Measurements from ENCODE around the gene DMD.
"Not testable (repeated sequence)": the region's sequence is repeated elsewhere in the genome, so short reads cannot be mapped to it uniquely, and the experiment has no call there.

The DMD gene

DNA sequence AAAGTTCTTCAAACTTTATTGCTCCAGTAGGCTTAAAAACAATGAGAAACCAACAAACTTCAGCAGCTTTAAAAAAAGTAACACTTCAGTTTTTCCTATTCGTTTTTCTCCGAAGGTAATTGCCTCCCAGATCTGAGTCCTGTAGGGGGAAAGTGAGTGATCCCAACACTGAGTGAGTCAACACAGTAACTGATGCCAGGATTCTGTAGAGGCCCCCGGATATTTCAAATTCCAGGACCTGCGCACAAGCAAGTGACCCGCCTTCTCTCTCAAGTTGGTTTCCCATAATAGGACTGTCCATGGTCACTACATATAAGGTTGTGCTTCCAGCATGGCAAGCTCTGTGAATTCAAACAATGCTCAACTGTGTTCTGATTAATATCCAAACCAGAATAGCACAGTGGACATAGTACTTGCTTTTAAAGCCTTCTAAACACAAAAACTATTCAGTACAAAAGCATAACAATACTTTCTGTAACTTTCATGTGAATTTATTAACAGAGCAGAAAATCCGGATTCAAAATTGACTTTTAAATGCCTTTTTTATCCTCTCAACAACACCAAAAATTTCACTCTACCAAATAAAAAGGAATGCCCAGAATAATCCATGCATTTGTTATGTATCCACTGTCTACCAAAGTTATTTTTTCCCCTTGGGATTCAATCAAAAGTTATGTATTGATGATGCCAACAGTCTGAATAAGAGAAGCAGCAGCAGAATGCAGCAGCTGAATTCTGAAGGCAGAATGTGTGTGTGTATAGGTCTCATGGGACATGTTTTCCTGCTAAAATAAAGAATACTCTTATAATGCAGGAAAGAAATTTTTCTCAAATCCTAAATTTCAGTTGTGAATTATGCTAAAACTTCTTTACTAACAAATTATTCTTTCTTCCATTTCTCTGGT is at the start of gene DMD:
Gene DMD (minus strand): TSS at position 194 of the 905 bp plus-strand sequence. CDS start 237 bp downstream, outside the sequence.
- DNase-seq: no peak

DNA sequence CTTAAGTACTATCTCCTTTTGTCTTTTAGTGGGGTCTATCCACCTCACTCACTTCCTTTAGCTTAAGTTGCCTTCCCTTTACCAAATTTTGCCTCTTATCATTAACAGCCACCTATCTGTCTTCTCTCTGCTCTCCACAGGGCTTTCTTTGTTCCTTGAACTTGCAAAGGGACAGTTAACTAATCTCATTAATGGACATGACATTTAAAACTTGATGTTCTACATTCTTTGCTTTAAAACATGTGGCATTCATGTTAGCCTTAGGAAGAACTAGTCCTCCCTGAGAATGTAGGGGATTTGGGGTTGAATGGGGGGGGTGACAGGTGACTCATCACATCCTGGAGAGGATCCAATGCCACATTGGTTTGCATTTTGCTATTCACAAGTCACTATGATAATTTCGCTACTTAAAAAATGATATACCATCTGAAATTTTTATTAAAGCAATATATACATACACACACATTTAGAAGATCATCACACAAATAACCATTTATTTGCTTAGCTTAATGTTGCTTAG is 41.0 kb upstream of the DMD start:
- no peak for DNase-seq

DNA sequence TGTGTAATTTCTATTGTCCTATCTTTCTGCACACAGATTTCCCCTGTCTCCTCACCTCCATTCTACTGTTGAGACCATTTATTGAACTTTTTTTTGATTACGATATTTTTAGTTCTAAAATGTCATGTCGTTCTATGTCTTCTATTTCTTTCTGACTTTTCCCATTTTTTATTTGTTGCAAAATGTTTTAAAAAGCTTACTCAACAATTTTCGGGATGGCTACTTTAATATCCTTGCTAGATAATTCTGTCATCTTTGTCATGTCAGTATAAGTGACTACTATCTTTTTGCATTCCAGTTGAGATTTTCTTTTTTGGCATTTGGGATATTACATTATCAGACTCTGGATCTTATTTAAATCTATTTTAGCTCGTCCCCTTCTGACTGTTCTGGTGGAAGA is 7.5 kb upstream of the DMD start:
- DNase-seq: no peak

DNA sequence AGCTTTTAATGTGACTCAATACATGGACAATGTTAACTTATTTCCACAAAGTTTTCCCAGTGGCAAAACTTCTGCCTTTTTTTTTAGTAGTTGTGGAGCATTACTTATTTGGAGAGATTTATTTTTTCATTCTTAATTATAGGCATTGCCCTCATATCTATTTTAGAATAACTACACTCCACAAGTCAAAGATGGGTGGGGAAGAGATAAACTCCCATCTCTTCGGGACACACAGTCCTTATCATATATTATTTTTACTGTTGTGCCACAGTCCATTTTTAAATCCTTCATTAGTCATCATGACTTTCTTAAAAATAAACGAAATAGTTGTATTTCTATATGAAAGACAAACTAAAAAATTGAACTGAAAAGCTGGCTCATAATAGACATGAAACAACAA is 1.2 kb downstream of the DMD start:
- DNase-seq: no peak

DNA sequence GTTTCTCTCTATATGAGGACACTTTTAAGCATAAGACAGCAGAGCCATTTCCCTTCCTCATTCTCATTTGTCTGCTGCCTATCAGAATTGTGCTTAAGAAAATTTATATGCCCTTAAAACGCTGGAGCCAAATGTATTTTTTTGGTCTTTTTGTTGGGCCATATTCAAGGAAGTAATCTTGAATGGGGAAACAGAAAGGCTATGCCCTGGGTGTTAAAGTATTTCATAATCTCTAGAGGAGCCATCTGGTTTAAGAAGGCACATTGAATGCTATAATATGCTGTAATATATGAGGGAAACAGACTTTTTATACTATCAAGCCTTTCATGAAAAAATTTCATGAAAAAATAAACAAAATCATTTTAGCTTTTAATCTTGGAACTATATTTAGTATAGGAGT is 4.3 kb downstream of the DMD start:
- DNase-seq: no peak

DNA sequence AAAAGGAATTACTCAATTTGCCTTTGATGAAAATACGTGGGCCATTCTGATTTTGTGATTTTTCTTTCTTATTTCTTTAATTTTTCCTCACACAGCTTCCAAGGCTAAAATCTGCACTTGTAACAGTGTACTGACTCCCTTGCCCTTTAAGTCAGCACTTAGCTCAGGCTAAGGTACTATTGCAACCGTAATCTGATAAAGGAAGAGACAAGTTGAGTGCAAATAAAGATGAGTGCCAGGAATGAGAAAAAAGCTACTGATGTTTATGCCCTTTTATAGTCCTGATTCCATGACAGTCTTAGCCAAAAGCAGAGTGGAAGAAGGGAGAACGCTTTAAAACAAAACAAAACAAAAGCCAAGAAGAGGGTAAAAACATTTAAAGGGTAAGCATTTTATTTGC is 6.0 kb downstream of the DMD start:
- no peak for DNase-seq

DNA sequence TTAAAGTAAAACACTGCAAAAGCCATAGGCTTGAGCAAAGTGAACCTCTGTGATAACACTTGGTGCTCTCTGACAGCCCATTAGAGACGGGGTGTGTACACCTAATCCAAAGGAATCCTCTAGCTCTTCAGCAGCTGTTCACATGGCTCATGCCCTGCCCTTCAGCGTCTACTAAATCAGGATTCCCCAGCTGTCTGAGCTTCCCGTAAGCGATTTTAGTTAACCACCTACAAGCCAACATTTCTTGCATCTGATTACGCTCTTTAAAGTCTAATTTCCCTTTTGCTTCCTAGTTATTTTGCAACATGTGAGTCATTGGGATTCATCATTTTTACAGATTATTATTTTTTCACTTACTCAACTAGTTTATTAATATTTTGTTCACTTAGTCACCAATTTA is 6.5 kb downstream of the DMD start:
- no peak for DNase-seq

DNA sequence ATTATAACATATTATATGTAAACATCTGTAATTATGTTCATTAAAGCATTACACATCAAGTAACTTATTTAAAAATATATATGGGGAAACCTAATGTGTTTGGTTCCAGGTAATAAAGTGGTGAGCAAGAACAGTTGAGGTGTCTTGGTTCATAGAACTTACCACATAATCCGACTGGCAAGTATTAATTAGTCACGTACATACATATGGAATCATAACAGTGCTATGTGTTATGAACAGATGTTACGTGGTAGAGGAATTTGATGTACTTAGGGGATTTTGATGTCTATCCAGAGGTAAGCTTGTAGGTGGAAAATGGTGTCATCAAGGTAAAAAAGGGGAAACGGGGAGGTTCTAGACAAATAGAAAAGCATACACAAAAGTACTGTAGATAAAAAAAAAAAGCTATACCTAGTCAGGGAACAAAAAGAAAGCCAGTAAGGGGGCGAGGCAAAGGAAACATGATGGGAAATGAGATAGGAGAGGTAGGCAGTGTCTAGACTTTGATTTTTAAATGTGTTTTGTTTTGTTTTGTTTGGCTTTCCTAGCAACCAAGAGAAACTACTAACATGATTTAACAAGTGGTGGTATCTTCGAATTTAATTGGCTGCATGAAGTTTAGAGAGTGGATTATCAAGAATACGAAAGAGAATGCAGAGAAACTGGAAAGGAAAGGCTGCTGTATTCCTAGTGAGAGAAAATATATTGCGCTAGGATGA is 12.6 kb downstream of the DMD start:
- DNase-seq: no peak

DNA sequence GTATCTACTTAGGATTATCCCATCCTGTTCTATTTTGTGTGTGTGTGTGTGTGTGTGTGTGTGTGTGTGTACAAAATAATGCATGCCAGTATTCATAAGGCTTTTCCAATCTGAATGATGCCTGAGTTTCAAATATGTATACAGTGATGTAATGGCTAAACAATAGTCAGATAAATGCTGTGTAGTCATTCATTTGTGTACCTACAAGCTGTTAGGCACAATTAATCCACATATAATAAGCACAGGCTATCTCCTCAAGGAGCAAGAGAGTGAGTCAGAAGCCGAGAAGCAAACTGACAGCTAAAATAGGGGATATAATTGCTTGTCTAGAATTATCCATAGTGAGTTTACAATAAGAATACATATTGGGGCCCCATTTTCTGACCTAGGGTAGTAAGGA is 15.7 kb downstream of the DMD start:
- no peak for DNase-seq

DNA sequence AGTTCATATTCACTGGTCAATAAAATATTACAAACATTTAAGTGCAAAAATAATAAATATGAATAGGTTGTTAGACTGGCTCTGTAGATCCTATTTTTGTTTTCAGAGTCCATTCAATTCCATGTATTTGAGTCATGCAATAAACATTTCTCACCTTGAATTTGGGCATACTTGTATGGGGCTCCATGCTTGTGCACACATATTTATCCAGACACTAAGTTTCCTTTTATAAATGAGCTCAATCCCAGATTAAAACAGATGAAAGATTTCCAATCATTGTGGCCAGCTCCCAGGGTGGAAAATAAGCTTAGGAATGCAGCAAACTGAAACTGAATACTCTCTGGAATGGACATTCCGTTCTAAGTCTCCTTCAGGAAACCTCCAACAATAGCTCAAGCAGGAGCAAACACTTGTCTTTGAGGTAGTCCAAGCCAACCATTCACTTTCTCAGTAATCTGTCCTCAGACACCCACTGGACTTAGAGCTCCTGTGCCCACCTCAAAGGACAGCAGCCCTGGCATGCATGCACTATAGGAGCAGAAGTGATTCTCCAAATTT is 16.4 kb downstream of the DMD start:
- DNase-seq: no peak

DNA sequence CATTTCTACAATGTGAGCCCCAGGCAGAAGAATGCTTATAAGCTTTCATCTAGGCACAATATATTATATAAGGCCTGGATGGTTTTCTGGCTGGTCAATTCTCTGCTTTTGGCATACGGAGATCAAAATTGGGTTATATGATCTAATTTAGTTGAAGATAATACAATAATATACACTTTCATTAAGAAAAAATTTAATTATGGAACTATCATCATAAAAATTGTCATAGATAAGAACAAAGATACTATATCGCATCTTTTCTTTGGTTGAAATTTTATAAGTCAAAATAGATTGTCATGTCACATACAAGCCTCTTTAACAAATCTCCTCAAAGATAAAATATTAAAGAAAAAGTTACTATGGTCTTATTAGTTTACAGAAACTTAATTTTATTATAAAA is 17.1 kb downstream of the DMD start:
- no peak for DNase-seq

DNA sequence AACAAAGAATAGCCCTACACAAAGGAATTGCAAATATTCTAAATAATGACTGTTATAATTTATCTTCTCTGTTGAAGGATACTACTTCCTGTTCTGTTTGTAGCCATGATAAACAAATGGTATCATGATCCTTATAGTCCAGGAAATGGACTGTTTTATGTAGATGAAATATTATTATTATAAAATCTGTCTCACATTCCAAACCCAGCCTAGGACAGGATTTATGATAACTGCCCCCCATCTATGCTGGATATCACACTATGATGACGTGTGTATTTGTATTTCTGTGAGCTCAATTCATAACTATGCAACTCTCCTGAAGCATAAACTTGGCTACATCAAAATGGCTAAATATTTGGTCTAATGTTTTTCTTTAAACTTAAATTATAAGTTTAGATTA is 21.3 kb downstream of the DMD start:
- DNase-seq: no peak

DNA sequence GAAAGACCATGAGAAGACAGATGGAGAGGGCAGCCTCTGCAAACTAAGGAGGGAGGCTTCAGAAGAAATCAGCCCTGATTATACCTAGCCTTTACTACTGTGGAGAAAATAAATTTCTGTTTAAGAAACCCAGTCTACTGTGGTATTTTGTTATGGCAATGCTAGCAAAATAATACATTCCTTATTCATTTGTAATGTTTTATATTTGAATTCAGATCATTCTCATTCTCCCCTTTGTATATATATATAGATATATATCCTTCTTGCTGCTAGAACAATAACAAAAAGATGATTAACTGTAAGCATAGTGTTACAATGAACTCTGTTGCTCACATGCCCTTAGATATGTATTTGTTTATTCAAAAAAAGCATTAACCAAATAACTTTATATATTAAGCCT is 22.5 kb downstream of the DMD start:
- DNase-seq: no peak

DNA sequence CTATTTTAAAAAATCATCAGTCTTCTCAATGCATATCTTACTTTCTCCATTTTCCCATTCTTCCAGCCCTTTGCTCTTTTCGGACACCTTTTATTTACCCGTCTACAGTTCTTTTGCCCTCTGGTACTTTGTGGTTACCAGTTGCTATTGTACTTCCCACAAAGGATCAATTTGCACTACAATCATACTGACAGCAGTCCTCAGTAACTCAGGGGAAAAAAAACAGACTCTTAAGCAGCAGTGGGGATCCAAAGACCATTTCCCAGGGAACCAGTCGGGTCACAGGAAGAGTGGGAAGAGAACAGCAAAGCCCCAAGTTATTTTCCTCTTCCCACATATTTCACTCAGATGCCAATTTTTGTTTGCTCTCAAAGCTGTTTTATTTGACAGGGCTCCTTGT is 23.1 kb downstream of the DMD start:
- DNase-seq: no peak

DNA sequence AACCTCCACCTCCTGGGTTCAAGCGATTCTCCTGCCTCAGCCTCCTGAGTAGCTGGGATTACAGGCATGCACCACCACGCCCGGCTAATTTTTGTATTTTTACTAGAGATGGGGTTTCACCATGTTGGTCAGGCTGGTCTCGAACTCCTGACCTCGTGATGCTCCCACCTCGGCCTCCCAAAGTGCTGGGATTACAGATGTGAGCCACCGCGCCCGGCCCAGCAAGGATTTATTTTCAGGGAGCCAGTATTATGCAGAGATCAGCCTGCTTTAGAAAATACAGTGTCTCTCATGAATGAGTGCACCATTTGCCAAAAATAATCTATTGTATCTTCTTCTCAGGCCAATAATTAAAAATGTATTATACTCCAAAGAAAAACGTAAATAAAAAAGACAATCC is 26.5 kb downstream of the DMD start:
- not testable (repeated sequence) for DNase-seq

DNA sequence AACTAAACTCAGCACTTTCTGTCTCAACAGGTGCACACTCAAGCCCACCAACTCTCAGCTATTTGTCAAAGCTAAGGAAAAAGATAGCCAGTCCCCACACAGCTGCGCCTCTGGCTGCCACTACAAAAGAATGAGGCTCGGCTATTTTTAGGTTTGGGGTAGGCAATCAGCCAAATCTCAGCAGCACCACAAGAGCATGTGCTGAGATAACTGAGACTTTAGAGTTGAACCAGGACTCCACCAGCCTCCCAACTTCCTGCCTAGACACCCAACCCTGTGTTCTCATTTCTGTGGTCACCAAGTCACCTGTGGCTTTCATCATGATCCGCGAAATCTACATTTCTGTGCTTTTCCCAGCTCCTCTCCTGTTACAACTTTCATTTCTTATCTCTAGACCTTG is 28.0 kb downstream of the DMD start:
- no peak for DNase-seq

DNA sequence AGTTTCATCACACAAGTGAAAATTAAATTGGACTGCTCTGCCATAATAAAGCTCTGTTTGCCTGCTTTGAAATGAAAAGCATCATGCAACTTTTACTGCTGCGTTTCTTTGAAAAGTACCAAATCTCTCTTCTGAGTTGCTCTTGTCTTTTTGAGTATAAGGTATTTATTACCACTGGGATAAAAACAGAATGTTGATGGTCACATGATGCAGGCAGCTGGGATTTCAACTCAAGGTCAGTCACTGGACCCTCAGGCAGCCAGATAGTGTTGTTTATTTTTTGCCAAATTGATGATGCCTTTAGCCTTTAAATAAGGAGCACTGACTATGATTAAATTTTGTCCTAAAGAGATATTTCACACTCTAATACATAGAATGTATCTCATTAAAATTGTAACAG is 32.7 kb downstream of the DMD start:
- DNase-seq: no peak

DNA sequence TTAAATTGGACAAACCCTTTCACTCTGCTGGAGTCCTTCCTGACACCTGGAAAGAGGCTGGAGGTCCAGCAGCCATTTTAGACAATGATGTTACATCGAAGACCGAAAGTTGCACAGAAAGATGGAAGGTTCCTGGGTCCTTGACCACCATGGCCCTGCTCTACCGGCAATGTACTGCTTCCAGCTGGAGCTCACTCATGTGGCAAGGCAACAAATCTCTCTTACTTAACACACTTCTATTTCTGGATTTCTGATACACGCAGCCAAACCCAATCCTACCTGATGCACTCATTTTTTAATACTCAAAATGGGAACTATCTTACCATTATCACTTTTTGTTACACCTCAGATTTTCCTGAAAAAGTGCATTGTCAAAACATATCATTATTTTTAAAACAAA is 33.1 kb downstream of the DMD start:
- DNase-seq: no peak

DNA sequence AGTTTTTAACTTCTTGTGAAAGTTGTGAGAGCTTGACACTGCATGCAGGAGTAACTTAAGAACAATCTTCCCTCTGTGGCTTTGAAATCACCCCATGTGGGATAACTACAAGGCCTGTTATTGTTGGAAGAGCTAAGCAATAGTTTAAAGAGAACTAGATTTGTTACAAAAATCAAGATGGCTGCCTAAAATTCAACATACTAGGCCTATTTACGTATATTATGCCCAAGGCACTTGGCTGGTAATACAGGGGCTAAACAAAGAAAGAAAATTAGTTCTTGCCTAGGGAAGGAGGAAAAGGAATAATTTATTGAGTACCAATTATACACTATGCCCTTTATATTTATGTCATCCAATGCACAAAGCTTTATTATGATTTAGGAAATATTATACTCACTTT is 36.1 kb downstream of the DMD start:
- no peak for DNase-seq

DNA sequence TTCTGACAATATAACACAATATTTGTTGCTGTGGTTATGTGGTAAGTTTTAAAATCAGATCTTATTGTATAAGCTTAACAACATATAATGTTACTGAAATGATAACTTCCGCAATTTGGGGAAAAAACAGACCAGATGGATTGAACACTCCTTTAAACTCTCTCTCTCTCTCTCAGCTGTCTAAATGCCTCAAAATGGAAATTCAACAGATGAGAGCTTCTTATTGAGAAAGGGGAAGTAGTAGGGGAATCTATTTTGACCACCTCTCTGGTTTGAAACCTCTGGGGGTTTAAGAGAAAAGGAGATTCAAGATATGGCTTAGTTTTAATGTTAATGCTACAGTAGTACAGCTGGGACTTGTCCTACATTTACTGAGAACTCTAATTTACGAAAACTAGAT is 40.3 kb downstream of the DMD start:
- no peak for DNase-seq

DNA sequence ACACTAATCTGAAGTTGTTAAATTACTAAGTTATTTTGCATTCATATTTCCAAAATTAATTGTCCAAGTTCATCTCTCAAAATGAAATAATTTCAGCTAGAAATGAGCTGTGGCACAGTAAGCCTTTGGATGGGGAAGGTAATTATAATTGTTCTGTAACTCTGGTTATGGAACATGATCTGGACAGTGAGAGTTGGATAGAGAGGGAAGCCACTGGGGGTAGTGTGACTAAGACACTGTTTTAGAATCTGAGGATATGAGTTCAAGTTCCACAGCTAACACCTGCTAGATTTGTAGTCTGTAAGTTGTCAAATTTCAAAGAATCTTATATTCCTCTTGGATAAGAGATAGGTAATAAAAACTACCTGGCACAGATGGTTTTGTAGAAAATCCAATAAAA is 49.5 kb downstream of the DMD start:
- no peak for DNase-seq

DNA sequence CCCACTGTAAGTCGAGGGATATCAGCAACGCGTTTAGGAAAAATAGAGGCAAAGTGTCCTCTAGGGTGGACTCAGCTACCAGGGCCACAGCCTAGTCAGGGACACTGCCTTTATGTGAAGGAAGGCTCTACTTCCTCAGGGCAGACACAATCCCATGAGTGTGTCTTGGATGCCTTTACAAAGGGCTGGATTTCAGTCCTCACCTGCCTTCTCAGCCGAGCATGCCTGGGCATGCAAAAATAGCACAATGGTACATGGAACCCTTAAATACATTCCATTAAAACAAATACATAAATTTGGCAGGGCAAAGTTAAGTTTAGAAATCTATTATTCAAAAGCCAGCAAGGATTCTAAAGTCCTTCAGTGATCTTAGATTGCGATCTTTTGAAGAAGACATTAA is 51.1 kb downstream of the DMD start:
- DNase-seq: no peak

DNA sequence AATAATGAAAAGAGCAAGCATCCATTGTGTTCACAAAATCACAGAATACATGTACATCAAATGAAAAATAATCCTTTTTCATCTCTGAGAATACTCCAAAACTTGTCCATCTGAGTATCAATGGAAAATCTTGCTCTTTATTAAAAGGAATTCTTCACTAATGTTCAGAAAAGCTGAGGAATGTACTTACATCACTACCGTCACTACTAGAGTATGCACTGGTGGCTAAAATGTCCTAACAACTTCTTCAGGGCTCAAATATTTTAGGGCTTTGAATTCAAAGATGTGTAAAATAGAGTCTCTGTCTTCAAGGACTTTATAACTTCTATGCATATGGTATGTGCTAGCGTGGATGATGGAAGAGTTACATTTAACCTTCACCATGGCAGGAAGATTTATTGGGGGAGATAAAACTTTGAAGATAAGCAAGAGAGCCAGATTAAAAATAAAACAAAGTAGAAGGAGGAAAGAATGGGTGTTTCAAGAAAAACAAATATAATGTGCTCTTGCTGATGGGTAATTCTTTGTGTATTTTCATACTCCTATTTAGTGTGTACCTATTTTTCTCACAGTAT is 55.1 kb downstream of the DMD start:
- DNase-seq: no peak

DNA sequence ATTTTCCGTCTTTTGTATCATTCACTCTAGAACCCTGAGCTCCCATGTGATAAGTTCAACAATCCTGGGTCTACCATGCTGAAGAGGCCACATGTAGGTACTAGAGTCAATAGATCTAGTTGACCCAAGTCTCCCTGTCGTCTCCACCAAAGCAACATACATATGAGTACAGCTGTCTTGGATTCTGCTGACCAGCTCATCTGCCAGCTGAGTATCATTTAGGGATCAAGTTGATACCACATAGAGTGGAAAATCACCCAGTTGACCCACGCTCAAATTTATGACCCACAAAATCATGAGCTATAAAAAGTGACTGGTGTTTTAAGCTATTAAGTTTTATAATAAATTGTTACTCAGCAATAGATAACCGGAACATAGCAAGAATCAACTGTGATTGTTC is 61.8 kb downstream of the DMD start:
- DNase-seq: no peak
